Measurements from ENCODE around the gene FAM83F.
"Not testable (repeated sequence)": the region's sequence is repeated elsewhere in the genome, so short reads cannot be mapped to it uniquely, and the experiment has no call there.

Gene FAM83F

DNA sequence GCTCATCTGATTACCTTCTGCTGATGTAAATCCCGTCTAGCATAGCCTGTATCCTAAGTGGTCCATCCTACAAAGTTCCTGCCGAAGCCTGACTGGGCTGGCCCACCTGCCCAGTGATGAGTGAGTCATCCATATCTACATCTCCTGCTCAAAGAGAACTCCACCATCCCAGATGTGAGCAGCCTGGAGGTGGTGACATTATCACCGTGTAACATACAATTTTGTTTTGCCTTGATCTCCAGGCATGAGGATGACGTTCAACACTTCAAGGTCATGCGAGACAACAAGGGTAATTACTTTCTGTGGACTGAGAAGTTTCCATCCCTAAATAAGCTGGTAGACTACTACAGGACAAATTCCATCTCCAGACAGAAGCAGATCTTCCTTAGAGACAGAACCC lies 29.0 kb upstream of the FAM83F start:
- no peak for DNase-seq (ENCODE audit: low read depth in 2 of 2)

DNA sequence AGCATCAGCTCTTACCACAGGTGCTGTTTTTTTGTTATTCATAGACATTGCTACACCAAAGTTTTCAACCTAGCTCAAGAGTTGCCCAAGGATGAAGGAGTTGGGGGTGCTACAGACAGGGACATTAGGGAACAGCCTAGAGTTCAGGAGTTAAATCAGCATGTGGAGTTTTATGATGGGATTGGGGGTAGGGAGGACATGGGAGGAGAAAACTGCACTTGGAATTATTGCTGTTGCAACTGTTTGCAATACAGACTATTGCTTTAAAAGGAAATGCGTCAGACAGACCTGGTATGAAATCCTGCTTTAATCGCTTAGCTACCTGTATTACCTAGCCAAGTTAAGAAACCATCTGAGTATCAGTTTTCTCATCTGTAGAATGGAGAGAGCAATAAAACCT lies 28.3 kb upstream of the FAM83F start:
- DNase-seq (ENCODE audit: low read depth in 2 of 2) = no peak

DNA sequence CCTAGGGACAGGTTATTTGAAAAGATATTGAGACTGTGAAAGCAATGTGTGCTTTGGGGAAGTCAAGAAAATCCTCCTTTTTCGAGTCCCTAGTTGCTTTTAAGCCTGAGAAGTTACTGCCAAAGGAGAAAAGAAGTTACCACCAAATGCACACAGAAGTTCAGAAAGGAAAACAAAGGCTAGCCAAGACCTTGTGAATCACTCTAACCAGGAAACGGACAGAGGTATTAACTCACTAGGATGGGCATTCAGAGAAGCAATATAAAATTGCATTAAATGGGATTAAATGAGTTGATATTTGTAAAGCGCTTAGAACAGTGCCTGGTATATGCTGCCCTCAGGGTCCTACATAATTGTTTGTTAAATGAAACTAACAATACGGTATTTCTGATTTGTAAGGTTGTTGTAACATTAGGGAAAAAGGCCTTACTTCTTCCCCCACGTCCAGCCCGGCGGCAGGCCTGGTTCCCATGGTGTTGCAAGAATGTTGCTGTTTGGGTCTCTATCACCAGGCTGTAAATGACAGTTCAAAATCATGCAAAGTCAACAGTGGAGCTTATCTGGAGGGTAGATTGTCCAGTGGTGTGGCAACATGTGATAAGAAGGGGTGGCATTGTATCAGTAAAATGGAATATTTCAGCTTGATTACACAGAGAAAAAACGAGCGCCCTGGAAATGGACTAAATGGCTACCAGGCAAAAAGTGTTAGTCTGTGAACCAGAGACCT lies 27.5 kb upstream of the FAM83F start:
- no peak for DNase-seq (ENCODE audit: low read depth in 2 of 2)

DNA sequence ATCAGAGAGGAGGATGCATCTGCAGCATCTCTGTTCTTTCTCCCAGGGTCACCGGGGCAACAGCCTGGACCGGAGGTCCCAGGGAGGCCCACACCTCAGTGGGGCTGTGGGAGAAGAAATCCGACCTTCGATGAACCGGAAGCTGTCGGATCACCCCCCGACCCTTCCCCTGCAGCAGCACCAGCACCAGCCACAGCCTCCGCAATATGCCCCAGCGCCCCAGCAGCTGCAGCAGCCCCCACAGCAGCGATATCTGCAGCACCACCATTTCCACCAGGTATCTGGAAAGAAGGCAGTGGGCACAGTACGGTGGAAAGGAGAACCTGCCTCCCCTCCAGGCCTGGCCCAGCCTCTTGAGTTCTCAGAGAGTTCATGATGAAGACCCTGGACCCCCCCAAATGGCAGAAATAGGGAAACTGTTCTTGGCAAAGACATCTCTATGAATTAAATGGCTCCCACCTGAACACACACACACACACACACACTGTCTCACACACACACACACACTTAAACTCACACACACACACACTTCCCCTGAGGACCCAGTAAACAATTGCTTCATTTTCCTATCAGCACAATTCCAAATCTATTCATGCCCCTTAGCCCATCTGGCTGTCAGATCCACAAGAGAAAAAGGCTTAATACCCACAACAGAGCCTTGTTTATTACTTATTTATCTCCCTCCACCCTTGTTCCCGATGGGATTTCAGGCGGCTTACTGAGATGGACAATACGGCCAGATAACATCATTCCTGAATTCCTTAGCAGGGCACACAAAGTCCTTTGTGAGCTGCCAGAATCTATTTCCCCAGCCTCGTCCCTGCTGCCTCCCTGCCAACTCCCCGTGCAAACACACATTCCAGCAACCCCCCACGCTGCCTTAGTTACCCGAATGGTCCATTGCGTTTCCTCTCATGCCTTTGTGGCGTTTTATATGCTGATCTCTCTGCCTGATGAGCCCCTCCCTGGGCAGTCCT lies 26.5 kb upstream of the FAM83F start:
- no peak for DNase-seq (ENCODE audit: low read depth in 2 of 2)

DNA sequence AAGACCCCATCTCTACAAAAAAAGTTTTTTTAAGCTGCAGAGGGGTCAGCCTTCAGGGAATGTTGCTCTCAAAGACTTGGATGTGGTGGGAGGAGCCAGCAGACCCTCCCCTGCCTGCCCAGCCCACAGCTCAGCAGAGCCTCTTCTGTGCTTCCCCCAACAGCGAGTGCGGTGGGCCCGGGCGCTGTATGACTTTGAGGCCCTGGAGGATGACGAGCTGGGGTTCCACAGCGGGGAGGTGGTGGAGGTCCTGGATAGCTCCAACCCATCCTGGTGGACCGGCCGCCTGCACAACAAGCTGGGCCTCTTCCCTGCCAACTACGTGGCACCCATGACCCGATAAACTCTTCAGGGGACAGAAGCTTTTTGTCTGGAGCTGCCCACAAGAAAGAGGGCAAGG lies 24.0 kb upstream of the FAM83F start:
- no peak for DNase-seq (ENCODE audit: low read depth in 2 of 2)

DNA sequence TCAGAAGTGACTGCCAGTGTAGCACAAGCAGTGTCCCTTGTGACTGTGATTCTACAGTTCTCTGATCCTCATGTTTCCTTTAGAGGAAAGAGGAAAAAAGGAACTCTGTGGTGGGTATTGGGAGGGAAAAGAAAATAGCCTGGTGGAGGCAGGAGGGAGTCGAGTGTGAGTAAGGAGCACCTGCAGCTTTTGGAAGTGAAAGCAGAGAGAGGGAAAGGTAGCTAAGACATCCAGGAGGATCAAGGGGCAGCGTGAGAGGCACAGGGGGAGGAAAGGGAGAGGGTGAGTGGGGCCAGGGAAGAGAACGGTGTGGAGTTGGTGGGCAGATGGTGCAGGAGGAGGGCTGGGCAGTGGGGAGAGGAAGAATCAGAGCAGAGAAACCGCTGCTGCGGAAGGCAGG lies 22.1 kb upstream of the FAM83F start:
- no peak for DNase-seq (ENCODE audit: low read depth in 2 of 2)

DNA sequence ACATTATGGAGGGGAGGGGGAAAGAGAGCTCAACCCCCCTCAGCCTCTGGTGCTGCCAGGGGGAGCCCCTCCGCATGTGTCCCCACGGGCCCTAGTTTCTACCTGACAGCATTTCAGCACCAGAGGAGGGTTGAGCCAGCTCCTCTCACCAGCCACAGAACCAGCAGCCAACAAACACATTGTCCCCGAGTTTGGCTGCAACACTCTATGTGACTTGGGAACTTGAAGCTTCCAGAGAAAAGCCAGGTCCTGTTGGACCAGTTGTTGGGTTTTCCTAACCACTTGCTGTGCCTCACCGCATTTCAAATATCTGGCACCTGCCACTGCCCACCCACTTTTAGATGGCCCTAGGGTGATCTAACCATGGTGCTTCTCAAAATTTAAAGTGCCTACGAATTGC lies 21.1 kb upstream of the FAM83F start:
- no peak for DNase-seq (ENCODE audit: low read depth in 2 of 2)

DNA sequence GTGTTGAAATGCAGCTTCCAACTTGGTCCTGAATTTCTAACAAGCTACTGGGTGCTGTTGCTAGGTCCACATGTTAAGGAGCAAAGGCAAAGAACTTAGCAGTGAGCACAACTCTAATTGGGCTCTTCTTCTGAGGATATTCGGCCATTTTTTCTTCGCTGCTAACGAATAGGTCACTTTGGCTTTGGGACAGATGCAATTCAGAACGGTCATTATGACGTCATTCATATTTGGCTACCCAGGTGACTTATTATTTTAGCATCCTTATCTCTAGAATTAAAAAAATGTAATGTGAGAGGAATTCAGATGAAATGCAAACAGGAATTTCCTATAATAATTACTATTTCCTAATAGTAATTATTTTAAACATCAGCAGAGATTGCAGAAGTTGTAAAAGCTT lies 20.7 kb upstream of the FAM83F start:
- DNase-seq (ENCODE audit: low read depth in 2 of 2) = no peak

DNA sequence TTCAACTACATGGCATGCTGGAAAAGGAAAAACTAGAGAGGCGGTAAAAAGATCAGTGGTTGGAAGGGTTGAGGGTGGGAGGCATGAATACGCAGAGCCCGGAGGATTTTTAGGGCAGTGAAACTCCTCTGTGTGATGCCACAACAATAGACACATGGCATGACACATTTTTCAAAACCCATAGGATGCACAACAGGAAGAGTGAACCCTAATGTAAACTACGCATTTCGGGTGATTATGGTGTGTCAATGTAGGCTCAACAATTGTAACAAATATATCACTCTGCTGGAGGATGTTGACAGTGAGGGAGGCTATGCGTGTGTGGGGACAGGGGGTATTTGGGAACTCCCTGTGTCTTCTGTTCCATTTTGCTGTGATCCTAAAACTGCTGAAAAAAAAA lies 15.7 kb upstream of the FAM83F start:
- no peak for DNase-seq (ENCODE audit: low read depth in 2 of 2)

DNA sequence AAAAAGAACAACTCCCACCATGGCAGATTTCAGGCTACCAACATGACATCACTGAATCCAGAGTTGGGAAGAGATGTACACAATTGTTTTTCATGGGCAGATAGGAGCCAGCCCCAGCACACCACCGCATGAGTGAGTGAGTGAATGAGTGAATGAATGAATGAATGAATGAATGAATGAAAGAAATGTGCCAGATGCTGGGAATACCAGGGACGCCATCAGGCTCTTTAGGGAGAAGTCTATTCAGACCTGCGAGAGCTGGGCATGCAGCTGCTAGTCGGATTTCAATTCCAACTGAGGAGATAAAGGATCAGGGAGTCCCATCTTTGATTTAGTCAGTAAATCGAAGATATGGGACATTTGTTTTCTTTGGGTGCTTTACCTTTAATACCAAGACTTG lies 15.3 kb upstream of the FAM83F start:
- DNase-seq (ENCODE audit: low read depth in 2 of 2) = no peak

DNA sequence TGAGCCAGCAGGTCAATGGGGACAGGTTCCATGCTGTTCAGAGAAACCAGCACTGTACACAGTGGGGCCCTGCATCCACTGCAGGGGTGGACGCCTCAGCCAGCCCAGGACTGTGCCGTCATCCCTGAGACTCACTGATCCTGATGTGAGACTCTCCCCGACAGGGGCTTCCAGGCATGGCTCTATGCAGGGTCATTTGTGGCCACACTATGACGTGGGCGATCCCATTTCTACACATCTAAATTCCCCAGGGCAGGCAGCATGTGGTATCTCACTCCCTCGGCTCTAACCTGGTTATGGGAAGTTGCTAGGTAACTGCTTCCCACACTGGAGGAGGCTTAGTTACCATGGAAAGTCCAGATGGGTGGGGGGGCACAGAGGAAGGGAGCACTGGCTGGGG lies 14.2 kb upstream of the FAM83F start:
- DNase-seq (ENCODE audit: low read depth in 2 of 2) = no peak

DNA sequence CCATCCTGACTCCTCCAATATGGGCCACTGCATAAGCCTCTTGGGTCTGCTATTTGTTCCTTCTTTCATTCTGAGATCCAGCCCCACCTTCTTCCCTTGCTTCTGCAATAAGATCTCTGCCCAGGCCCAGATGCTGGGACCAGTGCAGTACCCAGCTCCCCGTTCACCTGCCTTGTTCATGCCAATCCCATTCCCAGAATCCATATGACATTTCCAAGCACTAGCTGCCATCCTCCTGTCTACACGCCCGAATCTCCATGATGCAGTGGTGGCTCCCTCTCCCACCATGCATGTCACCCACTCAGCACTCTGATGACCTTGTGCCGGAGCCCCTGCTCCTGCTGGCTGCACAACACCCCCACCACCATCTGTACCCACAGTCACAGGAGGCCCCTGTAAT lies 11.4 kb upstream of the FAM83F start:
- no peak for DNase-seq (ENCODE audit: low read depth in 2 of 2)

DNA sequence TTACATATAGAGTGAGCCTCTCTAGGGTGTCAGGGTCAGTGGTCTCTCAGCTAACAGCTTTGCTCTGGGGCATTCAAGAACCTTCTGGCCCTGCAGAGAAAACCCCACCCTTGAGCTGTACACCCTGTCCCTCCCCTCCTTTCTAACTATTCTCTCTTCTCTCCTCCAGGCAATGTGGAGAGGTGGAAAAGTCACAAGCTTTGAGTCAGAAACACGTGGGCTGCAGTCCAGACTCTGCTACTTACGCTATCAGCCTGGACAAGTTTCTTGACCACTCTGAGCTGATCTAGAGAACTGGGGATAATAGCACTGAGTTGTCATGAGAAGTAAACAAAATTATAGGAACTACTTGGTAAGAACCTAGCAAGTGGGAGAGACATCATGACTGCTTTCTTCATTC lies 10.7 kb upstream of the FAM83F start:
- no peak for DNase-seq (ENCODE audit: low read depth in 2 of 2)

DNA sequence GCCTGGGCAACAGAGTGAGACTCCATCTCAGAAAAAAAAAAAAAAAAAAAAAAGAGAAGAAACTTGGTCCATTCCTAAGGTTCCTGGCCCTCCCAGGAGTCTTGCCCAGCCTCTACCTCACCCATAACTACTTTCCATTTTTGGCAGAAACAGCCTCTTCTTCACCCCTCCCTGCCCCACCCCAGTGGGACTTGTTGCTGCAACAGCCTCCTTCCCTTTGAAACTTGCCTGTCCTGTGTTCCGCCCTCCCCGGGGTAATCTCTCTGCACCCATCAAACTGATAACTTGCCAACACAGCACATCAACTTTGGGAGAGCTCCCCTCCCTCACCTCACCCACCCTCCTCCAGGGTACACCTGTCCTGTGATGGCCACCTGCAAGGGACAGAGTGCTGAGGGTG lies 10.0 kb upstream of the FAM83F start:
- DNase-seq (ENCODE audit: low read depth in 2 of 2) = no peak

DNA sequence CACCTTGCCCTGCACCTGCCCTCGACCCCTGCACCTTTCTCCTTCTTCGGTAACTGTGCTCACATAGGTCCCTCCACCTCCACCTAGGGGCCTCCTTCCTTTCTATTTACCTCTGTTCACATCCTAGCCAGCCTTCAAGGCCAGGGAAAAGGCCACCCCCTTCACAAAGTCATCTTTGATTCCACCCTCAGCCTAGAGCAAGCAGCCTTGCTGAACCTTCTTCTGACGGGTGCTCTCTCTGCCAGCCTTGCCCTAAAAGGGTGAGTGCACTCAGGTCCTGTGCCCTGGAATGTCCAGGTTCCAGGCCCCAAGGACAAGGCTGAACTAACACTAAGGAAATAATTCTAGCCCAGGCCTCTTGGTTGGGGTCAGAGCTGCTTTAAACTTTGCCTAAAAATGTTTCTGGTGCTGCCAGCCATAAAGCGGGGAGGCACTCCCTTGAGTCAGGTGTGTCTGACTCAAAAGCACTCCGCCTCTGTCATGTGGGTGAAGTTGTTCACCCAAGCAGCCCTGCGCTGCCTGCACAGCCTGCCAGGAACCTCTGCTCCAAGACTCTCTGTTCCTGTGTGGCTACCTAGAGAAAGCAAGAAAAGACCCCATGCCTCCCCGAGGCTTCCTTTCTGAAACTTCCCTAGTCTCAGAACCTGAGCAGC lies 9.2 kb upstream of the FAM83F start:
- no peak for DNase-seq (ENCODE audit: low read depth in 2 of 2)

DNA sequence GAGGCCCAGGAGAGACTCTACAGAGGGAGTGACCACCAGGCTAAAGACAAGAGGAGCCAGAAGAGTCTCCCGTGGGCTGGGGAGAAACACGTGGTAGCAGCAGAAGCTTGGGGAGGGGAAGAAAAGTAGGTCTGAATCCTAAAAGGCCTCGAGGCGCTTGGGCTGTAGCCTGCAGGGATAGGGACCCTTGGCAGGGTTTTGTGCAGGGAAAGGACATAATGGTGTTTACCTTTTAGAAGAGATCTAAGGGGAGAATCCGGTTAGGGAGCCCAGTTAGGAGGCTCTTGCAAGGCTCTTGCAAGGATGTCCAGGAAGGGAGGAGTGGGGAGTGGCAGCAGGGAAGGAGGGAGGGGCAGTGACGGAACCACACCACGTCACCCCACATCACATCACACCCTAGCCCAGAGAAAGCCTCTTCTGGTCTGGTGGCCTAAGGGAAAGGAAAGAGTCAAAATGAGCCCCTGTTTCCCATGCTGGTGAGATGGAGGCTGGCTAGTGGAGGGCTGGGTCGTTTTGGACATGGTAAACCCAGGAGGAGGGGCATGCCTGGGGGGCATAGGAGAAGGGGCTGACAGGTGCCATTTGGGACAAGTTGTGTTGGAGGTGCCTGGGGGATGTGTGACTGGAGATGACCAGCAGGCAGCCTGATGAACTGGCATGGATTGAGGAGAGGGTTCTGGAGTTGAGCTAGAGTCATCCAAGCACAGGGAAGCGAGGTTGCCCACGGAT lies 6.2 kb upstream of the FAM83F start:
- no peak for DNase-seq (ENCODE audit: low read depth in 2 of 2)

DNA sequence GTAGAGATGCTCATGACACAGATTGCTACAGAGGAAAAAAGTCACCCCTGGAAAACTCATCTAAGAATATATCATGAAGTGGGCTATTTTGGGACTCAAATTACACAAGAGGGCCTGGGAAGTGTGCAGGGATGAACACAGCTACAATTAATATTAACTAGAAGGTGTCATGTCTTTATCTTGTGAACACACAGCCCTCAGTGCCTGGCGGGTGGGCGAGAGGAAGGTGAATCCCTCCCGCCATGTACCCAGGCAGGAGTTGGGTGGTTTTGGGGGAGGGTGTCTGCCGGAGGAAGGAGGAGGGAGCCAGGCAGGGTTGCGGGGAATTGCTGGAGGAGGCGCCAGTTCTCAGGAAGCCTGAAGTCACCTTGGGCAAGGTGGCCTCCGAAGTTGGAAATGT lies 5.1 kb upstream of the FAM83F start:
- no peak for DNase-seq (ENCODE audit: low read depth in 2 of 2)

DNA sequence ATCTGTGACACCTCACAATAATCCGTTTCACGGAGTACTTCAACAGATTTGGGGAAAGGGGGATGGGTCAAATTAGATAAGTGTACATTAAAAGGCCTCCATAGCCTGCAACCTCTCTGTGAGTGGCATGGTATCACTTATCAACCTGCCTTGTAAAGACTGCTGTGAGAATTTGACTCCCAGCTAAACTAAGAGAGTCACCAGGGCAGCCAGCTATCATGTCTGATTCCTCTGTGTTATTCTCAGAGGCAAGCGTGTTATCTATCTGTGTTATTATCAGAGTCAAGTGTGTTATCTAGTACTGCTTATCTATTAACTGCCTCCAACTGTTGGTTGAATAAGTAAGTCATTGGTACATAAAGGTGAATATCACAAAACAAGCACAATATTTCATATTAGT lies 4.1 kb upstream of the FAM83F start:
- no peak for DNase-seq (ENCODE audit: low read depth in 2 of 2)

DNA sequence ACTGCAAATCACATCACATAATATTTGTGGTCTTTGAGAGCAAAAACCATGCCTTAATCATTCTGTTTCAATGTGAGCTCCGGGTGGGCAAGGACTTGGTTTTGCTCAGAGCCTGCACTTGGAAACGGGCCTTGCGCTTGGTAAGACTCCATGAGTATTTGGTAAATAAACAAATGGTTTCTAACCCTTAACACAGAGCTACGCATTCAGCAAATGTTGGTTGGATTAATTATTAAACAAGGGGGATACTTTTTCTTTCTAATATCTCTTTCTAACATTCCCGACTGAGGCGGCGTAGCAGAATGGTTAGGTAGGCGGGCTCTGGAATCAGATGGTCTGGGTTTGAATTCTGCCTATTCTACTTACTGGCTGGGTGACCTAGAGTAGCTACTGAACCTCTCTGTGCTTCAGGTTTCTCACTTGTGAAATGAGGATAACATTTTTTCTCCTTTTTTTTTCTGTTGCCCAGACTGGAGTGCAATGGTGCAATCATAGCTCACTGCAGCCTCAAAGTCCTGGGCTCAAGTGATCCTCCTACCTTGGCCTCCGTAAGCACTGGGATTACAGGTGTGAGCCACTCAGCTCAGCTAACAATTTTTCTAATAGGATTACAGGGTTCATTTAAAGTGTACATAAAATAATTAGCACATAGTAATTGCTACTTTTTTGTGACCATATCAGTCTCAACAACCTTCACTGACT lies 3.4 kb upstream of the FAM83F start:
- DNase-seq (ENCODE audit: low read depth in 2 of 2) = no peak

DNA sequence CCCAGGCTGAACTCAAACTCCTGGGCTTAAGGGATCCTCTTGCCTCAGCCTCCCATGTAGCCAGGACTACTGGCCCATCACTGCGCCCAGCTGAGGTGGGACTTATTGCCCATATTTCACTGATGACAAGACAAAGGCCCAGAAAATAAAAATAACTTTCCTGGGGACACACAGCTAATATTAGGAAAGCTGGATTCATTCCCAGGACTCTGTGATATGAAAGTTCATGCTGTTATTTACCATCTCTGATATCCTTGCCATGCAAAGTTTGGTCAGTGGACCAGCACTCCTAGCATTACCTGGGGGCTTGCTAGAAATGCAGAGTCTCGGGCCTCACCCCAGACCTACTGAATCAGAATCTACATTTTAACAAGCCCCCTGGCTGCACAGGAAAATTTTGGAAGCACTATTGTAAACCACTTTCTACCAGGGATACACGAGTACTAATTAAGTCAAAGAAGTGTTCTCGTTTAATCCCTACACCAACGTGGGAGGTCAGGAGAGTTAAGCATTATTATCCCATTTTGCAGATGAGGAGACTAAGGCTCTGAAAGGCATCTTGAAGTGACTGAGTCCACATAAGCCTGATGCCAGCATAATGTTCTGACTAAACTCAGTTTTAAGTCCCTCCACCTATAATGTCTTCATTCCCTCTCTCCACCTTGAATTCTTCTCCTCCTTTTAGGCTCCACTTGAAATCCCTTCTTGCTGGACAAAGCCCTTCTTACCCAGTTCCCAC lies 2.5 kb upstream of the FAM83F start:
- DNase-seq (ENCODE audit: low read depth in 2 of 2) = no peak

DNA sequence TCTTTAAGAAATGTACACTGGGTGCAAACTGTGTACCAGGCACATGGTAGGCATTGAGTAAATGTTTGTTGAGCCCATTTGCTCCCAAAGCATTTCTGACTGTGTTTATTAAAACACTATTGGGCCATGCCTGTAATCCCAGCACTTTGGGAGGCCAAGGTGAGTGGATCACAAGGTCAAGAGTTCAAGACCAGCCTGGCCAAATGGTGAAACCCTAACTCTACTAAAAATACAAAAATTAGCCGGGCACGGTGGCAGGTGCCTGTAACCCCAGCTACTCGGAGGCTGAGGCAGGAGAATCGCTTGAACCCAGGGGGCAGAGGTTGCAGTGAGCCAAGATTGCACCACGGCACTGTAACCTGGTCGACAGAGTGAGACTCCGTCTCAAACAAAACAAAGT lies 1.9 kb upstream of the FAM83F start:
- DNase-seq (ENCODE audit: low read depth in 2 of 2) = not testable (repeated sequence)

Data from stimulated activated CD4-positive, alpha-beta T cell treated with anti-CD3 and anti-CD28 coated beads, Interleukin-12 subunit alpha, Interleukin-12 subunit beta, amount 100 ng/mL, for 24 hours (primary cell).